GM12892 (cell line): ENCODE data around the gene MKNK2. TPM values are rescaled to one million over a fixed set of nuclear protein-coding genes. Genes with fewer than 3 reads are reported as not detected.
"Not testable (repeated sequence)": the region's sequence is repeated elsewhere in the genome, so short reads cannot be mapped to it uniquely, and the experiment has no call there.

Experiments
- DNase-seq: peaks from one replicate; pipeline ENCODE4 v3.0.0; 2011; ENCODE audit not compliant: insufficient read length
- FAIRE-seq: peaks from 2 replicates; lab custom pipeline; 2011; peaks lifted over from hg19 to GRCh38; lab: Jason Lieb, UNC
- POLR2A ChIP-seq: IDR thresholded peaks from 2 replicates; pipeline ENCODE4 v1.6.1; 2011; ENCODE audit warnings: low read depth, low read length, control low read depth
- POLR2AphosphoS5 ChIP-seq: IDR thresholded peaks from 2 replicates; pipeline ENCODE4 v1.6.1; 2011; ENCODE audit warnings: low read depth, low read length, control low read depth
- TAF1 ChIP-seq: IDR thresholded peaks from 2 replicates; pipeline ENCODE4 v1.6.1; 2011; ENCODE audit warnings: low read depth, mild to moderate bottlenecking, control low read depth, low read length, borderline replicate concordance
- polyA plus RNA-seq: library from polyadenylated mRNA; unstranded; fragments of >200 nt; gene quantifications from one replicate; pipeline ENCODE4 v1.2.1, GENCODE V29; 2012; ENCODE audit warnings: missing spikeins, inconsistent platforms; ENCODE audit not compliant: missing spikeins

MKNK2 gene
- polyA plus RNA-seq, result 245 TPM

DNA sequence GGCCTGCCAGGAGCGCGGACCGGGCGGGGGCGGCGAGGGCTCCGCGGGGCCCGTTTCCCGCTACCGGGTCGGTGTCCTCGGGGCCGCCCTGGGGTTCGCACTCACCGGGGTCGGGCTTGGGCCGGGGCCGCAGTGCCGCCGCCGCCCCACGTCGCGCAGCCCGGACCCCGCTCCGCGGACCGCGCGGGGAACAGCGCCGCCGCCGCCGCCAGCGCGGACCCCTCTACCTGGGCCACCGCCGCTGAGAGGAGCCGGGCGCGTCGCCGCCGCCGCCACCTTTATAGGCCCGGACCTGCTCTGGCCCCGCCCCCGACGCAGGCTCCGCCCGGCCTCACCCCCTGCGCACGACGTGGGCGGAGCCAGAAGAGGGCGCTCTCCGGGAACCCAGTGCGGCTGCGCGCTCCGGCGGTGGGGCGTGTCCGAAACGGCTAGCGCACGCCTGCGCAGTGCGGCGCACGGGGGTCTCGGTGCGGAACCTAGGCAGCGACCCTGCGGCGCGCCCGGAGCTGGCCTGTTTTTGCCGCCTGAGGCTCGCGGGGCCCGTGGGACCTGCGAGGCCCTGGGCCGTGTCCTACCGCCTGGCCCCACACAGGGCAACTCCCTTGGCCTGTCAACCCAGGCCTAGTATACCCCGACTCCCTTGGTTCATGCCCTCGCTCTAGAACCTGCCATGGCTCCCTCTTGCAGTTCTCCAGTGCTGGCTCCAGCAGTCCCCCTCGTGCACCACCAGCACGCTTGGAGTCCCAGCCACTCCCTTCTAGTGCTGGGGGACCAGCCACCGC is at the start of gene MKNK2:
TSS of gene MKNK2 (minus strand) at position 254 of the 782 bp plus-strand sequence. CDS start 393 bp downstream, outside the sequence.
- FAIRE-seq (peak; percentile 99), DNase-seq (peak; percentile 84)
- TF ChIP-seq TAF1 (peak; percentile 89), POLR2A (peak; percentile 99), POLR2AphosphoS5 (peak; percentile 98)

DNA sequence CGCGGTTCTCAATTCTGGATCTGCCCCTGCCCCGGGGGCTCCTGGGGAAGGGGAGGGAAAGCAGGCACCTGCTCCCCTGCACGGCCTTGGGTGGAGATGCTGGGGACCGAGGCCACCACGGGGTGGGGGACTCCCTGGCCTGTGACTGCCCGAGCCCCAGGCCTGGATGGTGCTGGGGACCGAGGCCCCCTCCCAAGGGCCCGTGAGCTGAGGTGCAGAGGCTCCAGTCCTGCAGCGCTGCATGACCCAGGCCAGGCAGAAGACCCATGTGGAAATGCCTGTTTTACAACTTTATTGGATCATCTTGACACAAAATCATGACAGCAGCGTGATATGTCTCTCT is 49.6 kb upstream of the MKNK2 start:
- DNase-seq, result no peak
- TF ChIP-seq POLR2A (no peak), TAF1 (no peak), POLR2AphosphoS5 (no peak)
- no peak for FAIRE-seq

DNA sequence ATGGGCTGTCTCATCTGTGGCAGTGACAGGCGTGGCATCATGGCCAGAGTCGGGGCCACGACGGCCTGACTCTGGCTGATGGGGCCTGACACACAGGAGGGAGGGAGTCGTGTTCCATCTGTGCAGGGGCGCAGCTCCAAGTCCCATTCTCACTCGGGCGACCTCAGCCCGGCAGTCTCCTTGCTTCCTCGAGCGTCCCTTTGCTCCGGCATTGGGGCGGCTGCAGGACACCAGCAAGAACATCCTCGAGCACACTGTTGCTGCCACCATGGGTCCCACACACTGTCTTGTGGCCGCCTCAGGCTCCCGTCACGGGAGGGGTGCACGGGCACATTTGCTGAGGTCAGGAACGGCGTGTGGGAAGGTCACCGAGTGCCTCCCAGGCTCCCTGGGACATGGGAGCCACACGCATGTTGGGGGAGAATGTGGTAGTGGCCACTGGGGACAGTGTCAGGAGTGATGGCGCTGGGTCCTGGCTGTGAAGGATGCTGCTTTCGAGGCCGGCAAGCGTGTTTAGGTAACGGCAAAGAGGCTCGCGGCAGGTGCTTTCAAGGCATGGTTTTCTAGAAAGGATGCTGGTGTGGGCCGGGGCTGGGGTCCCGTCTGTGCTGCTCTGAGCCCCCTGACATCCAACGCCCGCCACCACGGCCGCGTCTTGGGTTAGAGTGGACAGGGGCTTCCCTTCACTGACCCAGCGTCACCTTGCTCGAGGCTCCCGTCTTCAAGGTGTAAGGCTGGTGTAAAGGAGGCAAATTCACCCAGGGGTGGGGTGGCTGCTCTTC is 49.1 kb upstream of the MKNK2 start:
- FAIRE-seq, result no peak

DNA sequence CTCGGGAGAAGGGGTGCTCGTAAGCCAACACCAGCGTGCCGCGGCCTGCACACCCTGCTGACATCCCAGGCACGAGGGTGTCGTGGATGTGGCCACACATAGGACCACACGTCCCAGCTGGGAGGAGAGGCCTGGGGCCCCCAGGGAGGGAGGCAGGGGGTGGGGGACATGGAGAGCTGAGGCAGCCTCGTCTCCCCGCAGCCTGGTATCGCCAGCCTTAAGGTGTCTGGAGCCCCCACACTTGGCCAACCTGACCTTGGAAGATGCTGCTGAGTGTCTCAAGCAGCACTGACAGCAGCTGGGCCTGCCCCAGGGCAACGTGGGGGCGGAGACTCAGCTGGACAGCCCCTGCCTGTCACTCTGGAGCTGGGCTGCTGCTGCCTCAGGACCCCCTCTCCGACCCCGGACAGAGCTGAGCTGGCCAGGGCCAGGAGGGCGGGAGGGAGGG is 48.0 kb upstream of the MKNK2 start:
- no peak for DNase-seq
- FAIRE-seq, result no peak
- TF ChIP-seq TAF1 (no peak), POLR2A (no peak), POLR2AphosphoS5 (no peak)

More for the DNA sequence above, 49.1 kb upstream of the MKNK2 start:
- no peak for TF ChIP-seq TAF1
- TF ChIP-seq POLR2AphosphoS5, result peak; percentile 51
- DNase-seq, result no peak

DNA sequence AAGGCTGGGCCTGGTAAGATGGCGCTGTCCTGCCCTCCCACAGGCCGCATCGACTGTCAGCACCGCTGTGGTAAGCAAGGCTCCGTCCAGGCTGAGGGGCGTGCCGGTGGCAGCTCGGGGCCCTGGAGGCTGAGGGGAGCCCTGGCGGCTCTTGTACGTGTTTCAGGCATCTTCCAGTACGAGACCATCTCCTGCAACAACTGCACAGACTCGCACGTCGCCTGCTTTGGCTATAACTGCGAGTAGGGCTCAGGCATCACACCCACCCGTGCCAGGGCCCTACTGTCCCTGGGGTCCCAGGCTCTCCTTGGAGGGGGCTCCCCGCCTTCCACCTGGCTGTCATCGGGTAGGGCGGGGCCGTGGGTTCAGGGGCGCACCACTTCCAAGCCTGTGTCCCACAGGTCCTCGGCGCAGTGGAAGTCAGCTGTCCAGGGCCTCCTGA is 46.9 kb upstream of the MKNK2 start:
- DNase-seq (no peak), FAIRE-seq (no peak)
- TF ChIP-seq POLR2A (no peak), POLR2AphosphoS5 (no peak), TAF1 (no peak)

DNA sequence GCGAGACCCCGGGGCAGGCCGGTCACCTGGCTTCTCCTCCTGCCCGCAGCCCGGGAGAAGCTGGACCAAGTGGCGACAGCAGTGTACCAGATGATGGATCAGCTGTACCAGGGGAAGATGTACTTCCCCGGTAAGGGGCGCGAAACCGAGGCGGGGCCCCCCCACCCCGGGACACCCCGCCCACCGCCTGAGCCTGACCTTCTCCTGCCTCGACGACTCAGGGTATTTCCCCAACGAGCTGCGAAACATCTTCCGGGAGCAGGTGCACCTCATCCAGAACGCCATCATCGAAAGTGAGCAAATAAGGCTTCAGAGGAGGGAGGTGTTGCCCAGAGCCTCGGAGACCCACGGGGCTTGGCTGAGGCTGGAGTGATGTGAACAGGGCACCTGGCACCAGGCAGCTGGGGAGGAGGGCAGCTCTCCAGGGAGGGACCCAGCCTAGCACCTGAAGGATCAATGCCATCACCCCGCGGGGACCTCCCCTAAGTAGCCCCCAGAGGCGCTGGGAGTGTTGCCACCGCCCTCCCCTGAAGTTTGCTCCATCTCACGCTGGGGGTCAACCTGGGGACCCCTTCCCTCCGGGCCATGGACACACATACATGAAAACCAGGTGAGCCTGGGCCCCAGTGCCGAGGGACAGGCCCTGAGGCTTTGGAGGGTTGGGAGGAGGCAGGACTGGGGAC is 46.3 kb upstream of the MKNK2 start:
- TF ChIP-seq TAF1, result no peak
- no peak for TF ChIP-seq POLR2A
- no peak for TF ChIP-seq POLR2AphosphoS5
- DNase-seq (peak; percentile 62), FAIRE-seq (peak; percentile 87)

DNA sequence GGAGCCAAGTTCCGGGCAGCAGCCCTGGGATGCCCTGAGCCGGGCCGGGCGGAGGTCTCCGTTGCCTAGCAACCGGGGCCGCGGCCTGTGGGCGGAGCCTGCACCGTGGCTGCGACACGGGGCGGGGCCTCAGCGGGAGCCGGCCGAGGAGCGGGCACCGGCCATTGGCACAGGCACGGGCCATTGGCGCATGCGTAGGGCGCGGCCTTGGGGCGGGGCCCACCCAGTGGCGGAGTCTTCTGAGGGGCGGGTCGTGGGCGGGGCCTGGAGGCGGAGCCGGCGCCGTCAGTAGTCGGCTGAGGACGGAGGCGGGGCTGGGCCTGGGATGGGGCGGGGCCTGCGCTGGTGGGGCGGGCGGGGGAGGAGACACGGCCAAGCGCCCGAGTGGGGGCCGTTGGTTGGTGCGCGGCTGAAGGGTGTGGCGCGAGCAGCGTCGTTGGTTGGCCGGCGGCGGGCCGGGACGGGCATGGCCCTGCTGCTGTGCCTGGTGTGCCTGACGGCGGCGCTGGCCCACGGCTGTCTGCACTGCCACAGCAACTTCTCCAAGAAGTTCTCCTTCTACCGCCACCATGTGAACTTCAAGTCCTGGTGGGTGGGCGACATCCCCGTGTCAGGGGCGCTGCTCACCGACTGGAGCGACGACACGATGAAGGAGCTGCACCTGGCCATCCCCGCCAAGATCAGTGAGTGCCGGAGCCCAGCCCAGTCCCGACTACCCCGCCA is 45.6 kb upstream of the MKNK2 start, which contains the start of gene IZUMO4:
TSS of gene IZUMO4 (plus strand) at position 436 of the 723 bp plus-strand sequence. CDS start at position 467, 31 bp downstream.
- FAIRE-seq (peak; percentile 100), DNase-seq (peak; percentile 97)
- TF ChIP-seq POLR2A (peak; percentile 23; the same call in 1 of the 2 replicates), POLR2AphosphoS5 (no peak)

DNA sequence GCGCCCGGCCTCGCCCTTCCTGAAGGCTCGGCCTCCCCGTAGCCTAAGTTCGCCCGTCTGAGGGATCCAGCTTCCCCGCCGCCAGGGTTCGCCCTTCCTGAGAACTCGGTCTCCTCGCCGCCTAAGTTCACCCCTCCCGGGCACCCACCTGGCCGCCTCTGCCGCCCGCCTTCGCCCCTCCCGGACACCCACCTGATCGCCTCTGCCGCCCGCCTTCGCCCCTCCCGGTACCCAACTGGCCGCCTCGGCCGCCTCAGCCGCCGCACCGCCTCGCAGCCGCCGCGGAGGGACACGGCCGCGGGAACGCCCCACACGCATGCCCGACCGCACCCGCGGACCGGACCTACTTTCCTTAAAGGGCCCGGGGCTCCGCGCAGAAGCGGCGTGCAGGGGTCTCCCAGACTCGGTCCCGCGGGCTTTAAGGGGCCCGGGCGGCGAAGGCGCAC is 45.0 kb upstream of the MKNK2 start, which contains the start of gene MOB3A:
TSS of gene MOB3A (minus strand) at position 293 of the 446 bp plus-strand sequence. CDS start 17,766 bp downstream, outside the sequence.
- peak; percentile 74 for DNase-seq
- no peak for FAIRE-seq
- TF ChIP-seq POLR2A (peak; percentile 68; the same call in 1 of the 2 replicates), TAF1 (peak; percentile 88), POLR2AphosphoS5 (no peak)

DNA sequence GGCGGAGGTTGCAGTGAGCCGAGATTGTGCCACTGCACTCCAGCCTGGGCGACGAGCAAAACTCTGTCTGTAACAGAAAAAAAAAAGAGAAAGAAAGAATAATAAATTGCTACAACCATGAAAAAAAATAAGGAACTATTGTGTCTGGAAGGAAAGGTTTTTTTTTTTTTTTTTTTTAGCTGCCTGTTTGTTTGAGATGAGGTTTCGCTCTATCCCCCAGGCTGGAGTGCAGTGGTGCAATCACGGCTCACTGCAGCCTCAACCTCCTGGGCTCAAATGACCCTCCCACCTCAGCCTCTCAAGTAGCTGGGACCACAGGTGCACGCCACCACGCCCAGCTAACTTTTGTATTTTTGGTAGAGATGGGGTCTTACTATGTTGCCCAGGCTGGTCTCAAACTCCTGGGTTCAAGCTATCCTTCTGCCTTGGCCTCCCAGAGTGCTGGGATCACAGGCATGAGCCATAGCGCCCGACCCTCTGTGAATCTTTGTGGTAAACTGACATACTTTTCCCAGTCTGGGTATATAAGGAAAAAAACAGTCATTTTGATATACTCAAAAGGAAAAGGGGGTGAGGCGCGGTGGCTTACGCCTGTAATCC is 41.0 kb upstream of the MKNK2 start:
- DNase-seq, FAIRE-seq: not testable (repeated sequence)

DNA sequence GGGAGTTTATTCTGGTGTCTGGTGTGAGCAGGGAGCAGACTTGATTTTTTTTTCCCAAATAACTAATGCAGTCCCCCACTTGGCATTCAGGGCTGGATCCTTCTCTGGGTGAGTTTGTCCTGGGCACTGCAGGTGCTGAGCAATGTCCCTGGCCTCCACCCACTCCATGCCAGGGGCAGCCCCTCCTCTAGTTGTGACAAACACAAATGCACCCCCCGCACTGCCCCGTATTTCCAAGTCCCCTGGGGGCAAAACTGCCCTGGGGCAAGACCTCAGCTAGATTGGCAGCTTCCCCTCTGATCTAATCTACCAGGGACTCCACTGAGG is 38.6 kb upstream of the MKNK2 start:
- no peak for DNase-seq
- TF ChIP-seq TAF1 (no peak), POLR2AphosphoS5 (no peak), POLR2A (no peak; the same call in 1 of the 2 replicates)
- FAIRE-seq, result no peak
